LNCaP clone FGC (cell line): ENCODE data around the gene RMI2.

Source experiments
- DNase-seq: peaks from one replicate; pipeline ENCODE4 v3.0.0-alpha.2; 2011; ENCODE audit warnings: low read depth
- H3K4me3 ChIP-seq: 2 replicates; pipeline ENCODE4 v1.5.1; 2011; ENCODE audit warnings: mild to moderate bottlenecking, low read depth, low read length, control low read depth
- CTCF ChIP-seq: IDR thresholded peaks from 2 replicates; pipeline ENCODE4 v1.5.1; 2012; ENCODE audit warnings: mild to moderate bottlenecking; ENCODE audit not compliant: control insufficient read depth, insufficient read depth; ENCODE audit errors: extremely low read depth

The RMI2 gene

GRCh38 chr16:11299865-11300559 lies 45.2 kb upstream of the RMI2 start:
- no peak overlapping the region for H3K4me3 ChIP-seq
- no peak for DNase-seq
- TF ChIP-seq CTCF = no peak

GRCh38 chr16:11300560-11300892 lies 44.7 kb upstream of the RMI2 start:
- no peak for DNase-seq
- no peak overlapping the region for H3K4me3 ChIP-seq
- TF ChIP-seq CTCF = no peak

GRCh38 chr16:11301645-11302501 lies 43.4 kb upstream of the RMI2 start:
- H3K4me3 ChIP-seq = no peak overlapping the region
- DNase-seq = no peak
- no peak for TF ChIP-seq CTCF

- H3K4me3 ChIP-seq = no peak overlapping the region
- TF ChIP-seq CTCF = no peak
- DNase-seq = no peak
Observed at GRCh38 chr16:11302977-11303376, 42.3 kb upstream of the RMI2 start.

- no peak for TF ChIP-seq CTCF
- DNase-seq = peak; percentile 19
- no peak overlapping the region for H3K4me3 ChIP-seq
Observed at GRCh38 chr16:11303405-11304138, 41.7 kb upstream of the RMI2 start.

- TF ChIP-seq CTCF = no peak
- no peak for DNase-seq
- no peak overlapping the region for H3K4me3 ChIP-seq
Observed at GRCh38 chr16:11306381-11306780, 38.9 kb upstream of the RMI2 start.
